Breast epithelium (tissue), 4 donors: Measurements from ENCODE around the gene ZMAT5. TPM values are rescaled to one million over a fixed set of nuclear protein-coding genes. Genes with fewer than 3 reads are reported as not detected.

Source experiments
- DNase-seq, 2 donors: peaks; one replicate each; pipeline ENCODE4 v3.0.0-alpha.2; 2019; ENCODE audit warnings: low spot score in 2 of 2
- H3K27ac ChIP-seq, 2 donors: fragments of 200-600 bp; sonication (generic) in 1 of 2; one replicate each; pipeline ENCODE4 v1.5.1; 2016 to 2019; ENCODE audit warnings: mild to moderate bottlenecking in 1 of 2
- H3K27me3 ChIP-seq, 2 donors: fragments of 200-600 bp; sonication (generic) in 1 of 2; one replicate each; pipeline versions ENCODE4 v1.5.1 to v1.6.0; 2017 to 2019; ENCODE audit warnings: control low read depth in 1 of 2, mild to moderate bottlenecking in 1 of 2
- H3K36me3 ChIP-seq: fragments of 200-600 bp; one replicate; pipeline ENCODE4 v1.5.1; 2019
- H3K4me1 ChIP-seq, 2 donors: fragments of 200-600 bp; sonication (generic); one replicate each; pipeline ENCODE4 v1.5.1; 2016 to 2019; ENCODE audit warnings: control low read depth in 1 of 2
- H3K4me3 ChIP-seq, 3 donors: fragments of 200-600 bp; sonication (generic); 1 replicate in 2 of 3; 2 replicates in 1 of 3; pipeline ENCODE4 v1.5.1; 2016 to 2019; ENCODE audit warnings: mild to moderate bottlenecking in 3 of 3, moderate library complexity in 2 of 3
- H3K9me3 ChIP-seq, 2 donors: fragments of 200-600 bp; sonication (generic) in 1 of 2; one replicate each; pipeline ENCODE4 v1.5.1; 2016 to 2019; ENCODE audit warnings: control low read depth in 1 of 2
- CTCF ChIP-seq, 3 donors: fragments of 450-650 bp; IDR thresholded peaks; one replicate each; pipeline ENCODE4 v1.5.1; 2016 to 2017; ENCODE audit warnings: antibody characterized with exemption in 3 of 3, mild to moderate bottlenecking in 3 of 3, moderate library complexity in 3 of 3
- POLR2A ChIP-seq: fragments of 450-650 bp; IDR thresholded peaks from one replicate; pipeline ENCODE4 v1.6.1; 2016; ENCODE audit warnings: antibody characterized with exemption, mild to moderate bottlenecking, moderate library complexity
- POLR2AphosphoS5 ChIP-seq, 3 donors: sonication (generic); formaldehyde crosslinking; IDR thresholded peaks; one replicate each; pipeline ENCODE4 v1.6.1; 2017; ENCODE audit warnings: antibody characterized with exemption in 3 of 3
- intact Hi-C: fragments of 100-400 bp; cut with DNase I; formaldehyde crosslinking; loops from one replicate; pipeline ENCODE4 v1.15.1; 2023; ENCODE audit warnings: low total_unique reads
- total RNA-seq, 3 donors: library from RNA; depleted of rRNA; stranded (reverse); fragments of >200 nt; gene quantifications; one replicate each; pipeline ENCODE4 v1.1.0, GENCODE V29; 2016

ZMAT5 gene
- total RNA-seq, 3 donors from 2014 or later, result 22.5 to 26.2 (median 23.0) TPM

DNA sequence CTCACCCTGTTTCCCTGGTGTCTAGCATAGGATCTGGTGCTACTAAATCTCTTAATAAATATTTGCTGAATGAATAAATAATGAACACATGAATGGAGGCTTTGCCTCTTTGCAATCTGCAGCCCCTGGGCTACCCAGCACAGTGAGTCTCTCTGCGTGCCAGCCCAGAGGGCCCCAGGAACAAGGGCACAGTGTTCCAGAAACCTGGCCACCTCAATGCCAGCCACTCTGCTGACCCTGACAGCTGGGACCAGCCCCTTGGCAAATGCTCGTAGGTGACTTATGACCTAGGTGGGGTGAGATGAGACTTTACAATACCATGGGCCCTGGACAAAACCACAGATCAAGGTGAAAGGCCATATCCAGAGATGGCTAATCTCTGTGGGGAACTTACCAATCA, 32.0 kb upstream of the ZMAT5 start:
- Histone ChIP-seq H3K27ac (peak overlapping the region; percentile 84 to 86), H3K4me3 (peak overlapping the region in 1 of 3 donors; percentile 38), H3K36me3 (no peaks in the 10 kb centered on the region), H3K27me3 (no peaks in the 10 kb centered on the region), H3K9me3 (no peaks in the 10 kb centered on the region), H3K4me1 (peaks cover 14% of the 10 kb centered on the region in 2 donors)
- TF ChIP-seq POLR2A, result no peak
- TF ChIP-seq POLR2AphosphoS5 (IDR thresholded peaks at IDR 0.05), result no peak
- TF ChIP-seq CTCF (IDR thresholded peaks at IDR 0.05), result no peak
- DNase-seq, result no peak
- intact Hi-C loops, result no loop called here

DNA sequence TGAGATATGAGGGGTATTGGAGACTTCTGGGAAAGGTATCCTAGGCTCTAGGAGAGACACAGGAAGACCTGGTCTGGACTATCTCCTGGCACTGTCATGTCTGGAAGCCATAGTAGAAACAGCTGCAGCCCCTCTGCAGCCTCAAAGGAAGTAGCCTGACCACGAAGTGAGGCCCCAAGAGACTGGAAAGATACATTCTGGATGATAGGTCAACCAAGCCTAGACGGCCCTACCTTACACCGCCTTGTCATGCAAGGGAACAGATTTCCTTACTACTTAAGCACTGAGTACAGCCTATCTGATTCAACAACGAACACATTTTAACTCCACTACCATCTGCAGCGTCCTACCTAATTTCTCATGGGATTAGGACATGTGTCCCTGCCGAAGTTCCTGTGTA, 31.5 kb upstream of the ZMAT5 start:
- intact Hi-C loops, result no loop called here
- Histone ChIP-seq H3K27ac (peak overlapping the region; percentile 84 to 86), H3K27me3 (no peaks in the 10 kb centered on the region), H3K4me1 (peaks cover 14% of the 10 kb centered on the region in 2 donors), H3K36me3 (peaks cover 2% of the 10 kb centered on the region), H3K4me3 (peak overlapping the region in 1 of 3 donors; percentile 38), H3K9me3 (no peaks in the 10 kb centered on the region)
- no peak for DNase-seq
- TF ChIP-seq POLR2AphosphoS5 (IDR thresholded peaks at IDR 0.05) (no peak), POLR2A (no peak), CTCF (IDR thresholded peaks at IDR 0.05) (no peak)

DNA sequence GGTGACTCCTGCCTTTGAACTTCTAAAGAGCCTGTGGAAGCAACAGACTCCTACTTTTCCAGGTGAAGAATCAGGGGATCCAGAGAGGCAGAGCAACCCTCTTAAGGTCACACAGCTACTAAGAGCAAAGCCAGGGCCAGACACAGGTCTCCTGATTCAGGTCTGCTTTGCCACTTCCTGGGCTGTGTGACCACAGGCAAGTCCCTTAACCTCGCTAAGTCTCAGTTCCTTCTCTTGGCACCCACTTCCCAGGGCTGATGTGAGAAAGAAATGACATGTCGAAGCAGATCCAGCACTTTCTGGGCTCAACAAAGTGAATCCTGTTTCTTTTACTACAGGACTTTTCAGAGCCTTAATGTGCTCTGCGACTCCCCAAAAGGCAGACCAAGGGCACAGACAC, 30.5 kb upstream of the ZMAT5 start:
- intact Hi-C loops, result no loop called here
- H3K27me3 ChIP-seq, result no peaks in the 10 kb centered on the region
- peaks cover 14% of the 10 kb centered on the region in 2 donors for H3K4me1 ChIP-seq
- H3K27ac ChIP-seq, result peak overlapping the region; percentile 66 to 86
- TF ChIP-seq POLR2AphosphoS5 (IDR thresholded peaks at IDR 0.05) (no peak), CTCF (IDR thresholded peaks at IDR 0.05) (no peak), POLR2A (no peak)
- H3K36me3 ChIP-seq, result peaks cover 5% of the 10 kb centered on the region
- H3K9me3 ChIP-seq, result no peaks in the 10 kb centered on the region
- H3K4me3 ChIP-seq, result no peak overlapping the region
- no peak for DNase-seq

DNA sequence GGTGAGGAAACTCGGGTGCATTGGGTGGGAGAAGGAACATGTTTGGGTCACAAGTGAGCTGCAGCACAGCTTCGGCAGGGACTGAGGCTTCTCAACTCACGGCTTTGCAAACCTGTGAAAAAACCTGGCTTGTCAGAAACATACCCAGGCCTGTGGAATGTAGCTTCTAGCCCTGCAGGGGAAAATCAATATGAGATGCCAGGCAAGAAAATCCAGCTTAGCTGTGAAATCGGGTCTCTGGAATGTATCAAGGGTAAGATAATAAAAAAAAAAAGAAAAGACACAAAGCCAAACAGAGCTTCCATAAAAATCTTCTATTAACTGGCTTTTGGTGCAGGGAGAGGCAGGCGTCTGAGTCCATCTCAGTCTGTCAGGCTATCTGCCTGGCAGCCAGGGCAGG, 28.9 kb upstream of the ZMAT5 start:
- Histone ChIP-seq H3K36me3 (peaks cover 5% of the 10 kb centered on the region), H3K27me3 (no peaks in the 10 kb centered on the region), H3K4me1 (peaks cover 14% of the 10 kb centered on the region in 2 donors), H3K9me3 (no peaks in the 10 kb centered on the region), H3K27ac (no peak overlapping the region), H3K4me3 (no peak overlapping the region)
- intact Hi-C loops, result no loop called here
- no peak for DNase-seq
- TF ChIP-seq POLR2AphosphoS5 (IDR thresholded peaks at IDR 0.05) (no peak), POLR2A (no peak), CTCF (IDR thresholded peaks at IDR 0.05) (no peak)

DNA sequence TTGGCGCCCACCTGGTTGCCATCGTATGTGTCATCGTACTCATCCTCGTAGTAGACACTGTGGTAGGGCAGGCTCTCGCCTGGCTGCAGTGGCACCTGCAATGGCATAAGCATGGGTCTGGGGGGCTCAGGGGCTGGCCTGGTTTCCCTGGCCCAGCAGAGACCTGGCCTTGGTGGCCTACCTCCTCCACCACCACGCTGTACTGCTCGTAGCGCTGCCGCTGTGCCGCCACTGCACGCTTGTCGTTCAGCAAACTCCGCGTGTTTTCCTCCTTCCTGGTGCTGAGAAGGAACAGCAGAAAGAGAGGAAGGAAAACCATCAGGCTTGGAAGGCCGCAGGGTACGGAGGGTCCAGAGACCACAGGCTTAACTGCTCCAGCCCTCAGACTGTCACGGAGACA, 26.6 kb upstream of the ZMAT5 start:
- Histone ChIP-seq H3K9me3 (no peaks in the 10 kb centered on the region), H3K27ac (no peak overlapping the region), H3K36me3 (peaks cover 5% of the 10 kb centered on the region), H3K27me3 (no peaks in the 10 kb centered on the region), H3K4me3 (no peak overlapping the region), H3K4me1 (peaks cover 4 to 14% of the 10 kb centered on the region in 2 donors)
- no peak for DNase-seq
- TF ChIP-seq POLR2AphosphoS5 (IDR thresholded peaks at IDR 0.05) (no peak), CTCF (IDR thresholded peaks at IDR 0.05) (no peak), POLR2A (no peak)
- intact Hi-C loops, result no loop called here
